HepG2 (cell line): ENCODE measurements around the gene USP25.

Source experiments
- BHLHE40 ChIP-seq: IDR thresholded peaks from 2 replicates; pipeline ENCODE4 v1.6.1; 2011; ENCODE audit warnings: low read length, improper control_type of control experiment
- CTCF ChIP-seq: sonication (generic); formaldehyde crosslinking; IDR thresholded peaks from 2 replicates; pipeline ENCODE4 v1.5.0; 2020; ENCODE audit warnings: mild to moderate bottlenecking, missing genetic modification reagents, moderate library complexity
- ETV5 ChIP-seq: IDR thresholded peaks from 2 replicates; pipeline ENCODE4 v1.6.1; 2018; ENCODE audit warnings: missing biosample characterization, missing genetic modification reagents, inconsistent platforms, borderline replicate concordance
- HOXA5 ChIP-seq: sonication (generic); formaldehyde crosslinking; IDR thresholded peaks from 2 replicates; pipeline ENCODE4 v1.4.0; 2020; ENCODE audit warnings: missing genetic modification reagents
- RAD21 ChIP-seq: fragments of 450-650 bp; formaldehyde crosslinking; IDR thresholded peaks from 2 replicates; pipeline ENCODE4 v1.5.0; 2020; ENCODE audit warnings: mild to moderate bottlenecking
- RFX5 ChIP-seq: IDR thresholded peaks from 2 replicates; pipeline ENCODE4 v1.6.1; 2011; ENCODE audit warnings: low read depth, low read length, improper control_type of control experiment
- RXRB ChIP-seq: IDR thresholded peaks from 2 replicates; pipeline ENCODE4 v1.6.1; 2016; ENCODE audit warnings: borderline replicate concordance, missing genetic modification reagents, missing compliant biosample characterization
- ZNF138 ChIP-seq: sonication (generic); formaldehyde crosslinking; IDR thresholded peaks from 2 replicates; pipeline ENCODE4 v1.5.0; 2020; ENCODE audit warnings: mild to moderate bottlenecking, low read depth, missing genetic modification reagents
- ZNF615 ChIP-seq: sonication (generic); formaldehyde crosslinking; IDR thresholded peaks from 2 replicates; pipeline ENCODE4 v1.5.0; 2020; ENCODE audit warnings: mild to moderate bottlenecking, missing genetic modification reagents, borderline replicate concordance
- TF ChIP-seq, protein P1 (sequence below): sonication (generic); formaldehyde crosslinking; IDR thresholded peaks from 2 replicates; pipeline ENCODE4 v1.8.0; 2022; ENCODE audit warnings: mild to moderate bottlenecking, missing genetic modification reagents
- TF ChIP-seq, protein P2 (sequence below): sonication (generic); formaldehyde crosslinking; IDR thresholded peaks from 2 replicates; pipeline ENCODE4 v1.4.0; 2020; ENCODE audit warnings: missing genetic modification reagents

DNA sequence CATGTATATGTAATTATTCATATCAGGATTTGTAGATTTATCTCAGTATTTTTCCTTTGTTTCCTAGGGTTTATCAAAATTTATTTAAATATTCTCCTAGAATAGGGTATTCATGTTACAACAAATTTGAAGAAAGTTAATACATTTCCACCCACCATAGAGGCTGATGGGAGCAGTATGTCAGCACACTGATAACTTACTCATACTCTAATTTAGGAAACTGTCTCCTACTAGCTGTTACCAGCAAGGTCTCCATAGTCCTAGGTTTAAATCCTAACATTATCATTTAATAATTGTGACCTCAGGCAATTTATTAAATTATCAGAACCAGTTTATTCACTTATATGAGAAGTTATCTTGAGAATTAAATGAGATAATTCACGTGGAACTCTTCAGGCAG is 127.0 kb downstream of the USP25 start:
- TF ChIP-seq CTCF (CRISPR knock-in tag), result no peak
- no peak for TF ChIP-seq ETV5 (CRISPR knock-in tag)
- no peak for TF ChIP-seq HOXA5 (CRISPR knock-in tag)
- TF ChIP-seq, protein P1, sequence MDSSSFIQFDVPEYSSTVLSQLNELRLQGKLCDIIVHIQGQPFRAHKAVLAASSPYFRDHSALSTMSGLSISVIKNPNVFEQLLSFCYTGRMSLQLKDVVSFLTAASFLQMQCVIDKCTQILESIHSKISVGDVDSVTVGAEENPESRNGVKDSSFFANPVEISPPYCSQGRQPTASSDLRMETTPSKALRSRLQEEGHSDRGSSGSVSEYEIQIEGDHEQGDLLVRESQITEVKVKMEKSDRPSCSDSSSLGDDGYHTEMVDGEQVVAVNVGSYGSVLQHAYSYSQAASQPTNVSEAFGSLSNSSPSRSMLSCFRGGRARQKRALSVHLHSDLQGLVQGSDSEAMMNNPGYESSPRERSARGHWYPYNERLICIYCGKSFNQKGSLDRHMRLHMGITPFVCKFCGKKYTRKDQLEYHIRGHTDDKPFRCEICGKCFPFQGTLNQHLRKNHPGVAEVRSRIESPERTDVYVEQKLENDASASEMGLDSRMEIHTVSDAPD (CRISPR knock-in tag), result no peak
- no peak for TF ChIP-seq RAD21 (CRISPR knock-in tag)
- TF ChIP-seq ZNF138 (CRISPR knock-in tag), result no peak
- no peak for TF ChIP-seq ZNF615 (CRISPR knock-in tag)
- no peak for TF ChIP-seq BHLHE40
- no peak for TF ChIP-seq RXRB (CRISPR knock-in tag)
- no peak for TF ChIP-seq RFX5
- TF ChIP-seq, protein P2, sequence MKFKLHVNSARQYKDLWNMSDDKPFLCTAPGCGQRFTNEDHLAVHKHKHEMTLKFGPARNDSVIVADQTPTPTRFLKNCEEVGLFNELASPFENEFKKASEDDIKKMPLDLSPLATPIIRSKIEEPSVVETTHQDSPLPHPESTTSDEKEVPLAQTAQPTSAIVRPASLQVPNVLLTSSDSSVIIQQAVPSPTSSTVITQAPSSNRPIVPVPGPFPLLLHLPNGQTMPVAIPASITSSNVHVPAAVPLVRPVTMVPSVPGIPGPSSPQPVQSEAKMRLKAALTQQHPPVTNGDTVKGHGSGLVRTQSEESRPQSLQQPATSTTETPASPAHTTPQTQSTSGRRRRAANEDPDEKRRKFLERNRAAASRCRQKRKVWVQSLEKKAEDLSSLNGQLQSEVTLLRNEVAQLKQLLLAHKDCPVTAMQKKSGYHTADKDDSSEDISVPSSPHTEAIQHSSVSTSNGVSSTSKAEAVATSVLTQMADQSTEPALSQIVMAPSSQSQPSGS, result no peak
